ENCODE data around the gene GJB1.
A peak's percentile ranks its signal among the peaks of the same experiment; 100 is the strongest.

GJB1 gene

GRCh38 chrX:71181910-71182799 is 40.9 kb upstream of the GJB1 start:
- Histone ChIP-seq H3K9me3 (ENCODE audit: insufficient read depth, low read length, severe bottlenecking) (no peaks in the 10 kb centered on the region), H2AFZ (ENCODE audit: low read depth, low read length) (peak overlapping the region; percentile 72), H3K79me2 (ENCODE audit: insufficient read depth, low read length) (peaks cover 4% of the 10 kb centered on the region; the same call in 1 of the 2 replicates), H3K4me3 (ENCODE audit: low read depth in 1 of 2, low read length in 2 of 2) (peak overlapping the region; percentile 3 to 56; a peak in 3 of 4 replicates), H3K27ac (ENCODE audit: low read length) (peak overlapping the region; percentile 99), H4K20me1 (ENCODE audit: insufficient read depth, low read length) (no peaks in the 10 kb centered on the region), H3K27me3 (ENCODE audit: insufficient read depth, low read length, poor library complexity) (no peaks in the 10 kb centered on the region), H3K4me1 (ENCODE audit: insufficient read depth, low read length) (peaks cover 24% of the 10 kb centered on the region), H3K9ac (ENCODE audit: low read depth, low read length) (peak overlapping the region; percentile 88), H3K4me2 (ENCODE audit: insufficient read depth, low read length) (peak overlapping the region; percentile 65), H3K36me3 (ENCODE audit: insufficient read depth, low read length) (peaks cover 24% of the 10 kb centered on the region)
- DNase-seq (peak; percentile 92), ATAC-seq (ENCODE audit: insufficient read depth, low read depth) (peak; percentile 88)
- TF ChIP-seq EZH2 (IDR thresholded peaks at IDR 0.05; ENCODE audit: borderline replicate concordance, low read depth, low read length, severe bottlenecking) (no peak), CTCF (IDR thresholded peaks at IDR 0.05; ENCODE audit: borderline replicate concordance, extremely low read depth, low read length, poor library complexity, severe bottlenecking) (no peak)

- Histone ChIP-seq H3K4me3 (ENCODE audit: low read depth in 1 of 2, low read length in 2 of 2) (peak overlapping the region in 1 of 2 experiments; percentile 56; a peak in 2 of 4 replicates), H3K27ac (ENCODE audit: low read length) (peak overlapping the region; percentile 99), H3K9ac (ENCODE audit: low read depth, low read length) (peak overlapping the region; percentile 88), H3K9me3 (ENCODE audit: insufficient read depth, low read length, severe bottlenecking) (no peaks in the 10 kb centered on the region), H2AFZ (ENCODE audit: low read depth, low read length) (peak overlapping the region; percentile 63), H4K20me1 (ENCODE audit: insufficient read depth, low read length) (no peaks in the 10 kb centered on the region), H3K36me3 (ENCODE audit: insufficient read depth, low read length) (peaks cover 17% of the 10 kb centered on the region), H3K79me2 (ENCODE audit: insufficient read depth, low read length) (peaks cover 4% of the 10 kb centered on the region; the same call in 1 of the 2 replicates), H3K4me1 (ENCODE audit: insufficient read depth, low read length) (peaks cover 24% of the 10 kb centered on the region), H3K27me3 (ENCODE audit: insufficient read depth, low read length, poor library complexity) (no peaks in the 10 kb centered on the region), H3K4me2 (ENCODE audit: insufficient read depth, low read length) (peak overlapping the region; percentile 65)
- ATAC-seq (ENCODE audit: insufficient read depth, low read depth) = no peak
- DNase-seq = no peak
- TF ChIP-seq EZH2 (IDR thresholded peaks at IDR 0.05; ENCODE audit: borderline replicate concordance, low read depth, low read length, severe bottlenecking) (no peak), CTCF (IDR thresholded peaks at IDR 0.05; ENCODE audit: borderline replicate concordance, extremely low read depth, low read length, poor library complexity, severe bottlenecking) (no peak)
Observed at GRCh38 chrX:71182871-71183270, 40.2 kb upstream of the GJB1 start.

GRCh38 chrX:71183341-71183740 is 39.7 kb upstream of the GJB1 start:
- H3K4me1 ChIP-seq (ENCODE audit: insufficient read depth, low read length) = peaks cover 24% of the 10 kb centered on the region
- no peak overlapping the region for H3K4me3 ChIP-seq (ENCODE audit: low read depth in 1 of 2, low read length in 2 of 2)
- H2AFZ ChIP-seq (ENCODE audit: low read depth, low read length) = no peak overlapping the region
- no peak for TF ChIP-seq CTCF (IDR thresholded peaks at IDR 0.05; ENCODE audit: borderline replicate concordance, extremely low read depth, low read length, poor library complexity, severe bottlenecking)
- TF ChIP-seq EZH2 (IDR thresholded peaks at IDR 0.05; ENCODE audit: borderline replicate concordance, low read depth, low read length, severe bottlenecking) = no peak
- no peaks in the 10 kb centered on the region for H4K20me1 ChIP-seq (ENCODE audit: insufficient read depth, low read length)
- peaks cover 12% of the 10 kb centered on the region for H3K36me3 ChIP-seq (ENCODE audit: insufficient read depth, low read length)
- peak overlapping the region; percentile 88 for H3K9ac ChIP-seq (ENCODE audit: low read depth, low read length)
- ATAC-seq (ENCODE audit: insufficient read depth, low read depth) (no peak), DNase-seq (no peak)
- peaks cover 3% of the 10 kb centered on the region; the same call in 1 of the 2 replicates for H3K79me2 ChIP-seq (ENCODE audit: insufficient read depth, low read length)
- H3K9me3 ChIP-seq (ENCODE audit: insufficient read depth, low read length, severe bottlenecking) = no peaks in the 10 kb centered on the region
- H3K4me2 ChIP-seq (ENCODE audit: insufficient read depth, low read length) = no peak overlapping the region
- peak overlapping the region; percentile 99 for H3K27ac ChIP-seq (ENCODE audit: low read length)
- H3K27me3 ChIP-seq (ENCODE audit: insufficient read depth, low read length, poor library complexity) = no peaks in the 10 kb centered on the region

Measured in DND-41 (cell line).